ENCODE results near the gene GABRR2.
"Not testable (repeated sequence)": the region's sequence is repeated elsewhere in the genome, so short reads cannot be mapped to it uniquely, and the experiment has no call there.

Gene GABRR2

GRCh38 chr6:89255417-89255816, 59.7 kb downstream of the GABRR2 start:
- DNase-seq, result no peak

GRCh38 chr6:89254569-89254968, 60.5 kb downstream of the GABRR2 start:
- no peak for DNase-seq

- no peak for DNase-seq
Observed at GRCh38 chr6:89252907-89253306, 62.2 kb downstream of the GABRR2 start.

- DNase-seq, result no peak
Observed at GRCh38 chr6:89251976-89252375, 63.1 kb downstream of the GABRR2 start.

- no peak for DNase-seq
Observed at GRCh38 chr6:89251170-89251569, 63.9 kb downstream of the GABRR2 start.

- DNase-seq, result no peak
Observed at GRCh38 chr6:89250239-89250638, 64.9 kb downstream of the GABRR2 start.

GRCh38 chr6:89244241-89244985, 70.7 kb downstream of the GABRR2 start:
- DNase-seq, result no peak

- no peak for DNase-seq
Observed at GRCh38 chr6:89243331-89243629, 71.8 kb downstream of the GABRR2 start.

GRCh38 chr6:89242574-89243330, 72.3 kb downstream of the GABRR2 start:
- DNase-seq, result peak in 1 of 2 experiments; percentile 67

GRCh38 chr6:89239338-89239737, 75.8 kb downstream of the GABRR2 start:
- DNase-seq, result peak in 1 of 2 experiments; percentile 44

- DNase-seq, result no peak
Observed at GRCh38 chr6:89237158-89237557, 77.9 kb downstream of the GABRR2 start.

- DNase-seq, result not testable (repeated sequence)
Observed at GRCh38 chr6:89233605-89234004, 81.5 kb downstream of the GABRR2 start.

- DNase-seq, result no peak
Observed at GRCh38 chr6:89222712-89223039, 92.4 kb downstream of the GABRR2 start.

GRCh38 chr6:89221971-89222711, 93.0 kb downstream of the GABRR2 start:
- DNase-seq, result no peak

- DNase-seq, result no peak
Observed at GRCh38 chr6:89221129-89221528, 94.0 kb downstream of the GABRR2 start.

- DNase-seq, result no peak
Observed at GRCh38 chr6:89217299-89217910, 97.7 kb downstream of the GABRR2 start, which contains the start of gene GABRR1. Gene GABRR1 (minus strand): TSS chr6:89217358. CDS start chr6:89217322, 36 bp downstream.

GRCh38 chr6:89216411-89216810, 98.7 kb downstream of the GABRR2 start:
- DNase-seq, result no peak

- DNase-seq, result no peak
Observed at GRCh38 chr6:89215391-89215790, 99.7 kb downstream of the GABRR2 start.

- DNase-seq, result no peak
Observed at GRCh38 chr6:89214197-89214596, 100.9 kb downstream of the GABRR2 start.

- DNase-seq, result no peak
Observed at GRCh38 chr6:89212472-89212871, 102.6 kb downstream of the GABRR2 start.

- no peak for DNase-seq
Observed at GRCh38 chr6:89209457-89209856, 105.6 kb downstream of the GABRR2 start.

- no peak for DNase-seq
Observed at GRCh38 chr6:89208551-89208950, 106.5 kb downstream of the GABRR2 start.

All from SW 1271 (cell line).